A549 (cell line): Measurements from ENCODE around the gene EVX2. TPM values are rescaled to one million over a fixed set of nuclear protein-coding genes. Genes with fewer than 3 reads are reported as not detected.

Experiments used
- ATAC-seq, 2 experiments: fragments of 200-7000 bp in 1 of 2; fragments of >200 bp in 1 of 2; cut with Nextera tagmentation in 1 of 2; cut with Tn5 transposase in 1 of 2; 3 replicates each; pipeline versions ENCODE4 v1.8.0 to v1.9.1; 2018 to 2020; ENCODE audit warnings: mild to moderate bottlenecking in 1 of 2, moderate library complexity in 1 of 2
- CTCF ChIA-PET: fragments of 300-600 bp; sonication (Branson Sonifier 250); formaldehyde crosslinking; extraction: SDS; loops from one replicate; lab custom pipeline; 2021; ENCODE audit warnings: antibody characterized with exemption, inconsistent platforms; lab: Yijun Ruan, JAX
- POLR2A ChIA-PET: fragments of 350-600 bp; formaldehyde crosslinking; extraction: SDS; loops from one replicate; lab custom pipeline; 2021; ENCODE audit warnings: antibody characterized with exemption, inconsistent platforms; lab: Yijun Ruan, JAX
- DNase-seq, 2 experiments: peaks; one replicate each; pipeline versions ENCODE4 v3.0.0 to v3.0.0-alpha.2; 2011 to 2016; ENCODE audit warnings: low read depth in 1 of 2, low spot score in 1 of 2
- FAIRE-seq: peaks from 2 replicates; lab custom pipeline; 2011; peaks lifted over from hg19 to GRCh38; lab: Jason Lieb, UNC
- H3K27ac ChIP-seq, 2 experiments: fragments of >200 bp; sonication (Bioruptor Twin); formaldehyde crosslinking; 3 replicates each; pipeline ENCODE4 v1.5.1; 2016 to 2017
- H3K4me1 ChIP-seq: fragments of >200 bp; sonication (Bioruptor Twin); formaldehyde crosslinking; 3 replicates; pipeline ENCODE4 v1.6.1; 2016
- H3K4me2 ChIP-seq: fragments of >200 bp; sonication (Bioruptor Twin); formaldehyde crosslinking; 3 replicates; pipeline ENCODE4 v1.6.1; 2016
- H3K4me3 ChIP-seq: fragments of >200 bp; sonication (Bioruptor Twin); formaldehyde crosslinking; 3 replicates; pipeline ENCODE4 v1.5.1; 2016
- H3K9me3 ChIP-seq: fragments of >200 bp; sonication (Bioruptor Twin); formaldehyde crosslinking; 3 replicates; pipeline ENCODE4 v1.6.1; 2016
- BCL3 ChIP-seq: fragments of >200 bp; sonication (Bioruptor Twin); formaldehyde crosslinking; IDR thresholded peaks from 3 replicates; pipeline ENCODE4 v1.6.1; 2016
- CEBPB ChIP-seq, 2 experiments: fragments of >200 bp in 1 of 2; sonication (Bioruptor Twin) in 1 of 2; formaldehyde crosslinking in 1 of 2; IDR thresholded peaks; 2 replicates each; pipeline ENCODE4 v1.6.1; 2012 to 2016
- CHD2 ChIP-seq: fragments of 150-350 bp; IDR thresholded peaks from 2 replicates; pipeline ENCODE4 v1.6.1; 2014; ENCODE audit warnings: low read length; ENCODE audit not compliant: partially characterized antibody
- EHMT2 ChIP-seq: fragments of 200-600 bp; sonication (generic); IDR thresholded peaks from 2 replicates; pipeline ENCODE4 v1.6.1; 2016; ENCODE audit warnings: antibody characterized with exemption, low read depth, mild to moderate bottlenecking, moderate library complexity
- HEYL ChIP-seq: fragments of 250-450 bp; sonication (Bioruptor Pico); IDR thresholded peaks from 2 replicates; pipeline ENCODE4 v1.8.0; 2021; ENCODE audit warnings: mild to moderate bottlenecking, moderate library complexity
- HMGXB4 ChIP-seq: fragments of 250-450 bp; sonication (Bioruptor Pico); IDR thresholded peaks from 2 replicates; pipeline ENCODE4 v1.5.0; 2021; ENCODE audit warnings: mild to moderate bottlenecking, moderate library complexity, borderline replicate concordance
- MAFK ChIP-seq: fragments of 450-650 bp; IDR thresholded peaks from 2 replicates; pipeline ENCODE4 v1.6.1; 2014; ENCODE audit not compliant: partially characterized antibody
- MAX ChIP-seq: IDR thresholded peaks from 2 replicates; pipeline ENCODE4 v1.6.1; 2012
- MAZ ChIP-seq: fragments of 150-350 bp; IDR thresholded peaks from 2 replicates; pipeline ENCODE4 v1.6.1; 2014; ENCODE audit warnings: antibody characterized with exemption, low read depth, low read length, borderline replicate concordance
- MYC ChIP-seq: IDR thresholded peaks from 2 replicates; pipeline ENCODE4 v1.6.1; 2012; ENCODE audit warnings: mild to moderate bottlenecking, inconsistent platforms, low read length, improper control_type of control experiment, borderline replicate concordance
- NPAS2 ChIP-seq: fragments of 250-450 bp; sonication (Bioruptor Pico); IDR thresholded peaks from 2 replicates; pipeline ENCODE4 v1.8.0; 2022; ENCODE audit warnings: mild to moderate bottlenecking, moderate library complexity, borderline replicate concordance
- POLR2A ChIP-seq: IDR thresholded peaks from 2 replicates; pipeline ENCODE4 v1.6.1; 2012; ENCODE audit warnings: mild to moderate bottlenecking, low read length
- POLR2AphosphoS2 ChIP-seq: conservative IDR thresholded peaks from 2 replicates; pipeline ENCODE4 v1.6.1; 2012; ENCODE audit warnings: low read length, improper control_type of control experiment, inconsistent platforms
- REST ChIP-seq: fragments of 200-600 bp; sonication (generic); IDR thresholded peaks from 2 replicates; pipeline ENCODE4 v1.6.1; 2016; ENCODE audit warnings: antibody characterized with exemption, mild to moderate bottlenecking, moderate library complexity
- RFX5 ChIP-seq: fragments of 450-650 bp; IDR thresholded peaks from 2 replicates; pipeline ENCODE4 v1.7.1; 2014; ENCODE audit warnings: antibody characterized with exemption, mild to moderate bottlenecking, moderate library complexity
- TFCP2L1 ChIP-seq: fragments of 250-450 bp; sonication (Bioruptor Pico); IDR thresholded peaks from 2 replicates; pipeline ENCODE4 v1.5.0; 2021; ENCODE audit warnings: mild to moderate bottlenecking
- USF2 ChIP-seq: fragments of 450-650 bp; IDR thresholded peaks from 2 replicates; pipeline ENCODE4 v1.6.1; 2014; ENCODE audit warnings: antibody characterized with exemption
- WGBS: methylation state at CpG from one replicate; pipeline ENCODE4 v1.1.6; 2017; ENCODE audit errors: missing lambda C conversion rate; 5-methylcytosine and 5-hydroxymethylcytosine counted together
- polyA plus RNA-seq, 4 experiments: library from polyadenylated mRNA; depleted of rRNA in 3 of 4; stranded (reverse); fragments of >200 nt; fragmentation: RNase III in 1 of 4; extraction: RNeasy Plus Mini Kit Qiagen cat#74134 plus additional on column Dnase treatment in 1 of 4; gene quantifications; 2 replicates in 3 of 4; 3 replicates in 1 of 4; pipeline ENCODE4 v1.2.3, GENCODE V29; 2011 to 2017

EVX2 gene
- polyA plus RNA-seq, 2 of the 4 experiments (the other 2 are of a cell fraction) = 0.03 TPM; not detected in 1

- TF ChIP-seq RFX5 (no peak), POLR2A (no peak), USF2 (no peak), MAZ (no peak), BCL3 (no peak)
Observed at GRCh38 chr2:176094349-176094748, 10.6 kb upstream of the EVX2 start (continued).

- no peak overlapping the region for H3K4me3 ChIP-seq
- no peaks in the 10 kb centered on the region for H3K9me3 ChIP-seq
- WGBS = 58% methylated on average over 8 of the region's 8 CpGs
- peaks cover 7% of the 10 kb centered on the region; the same call in 2 of the 3 replicates for H3K4me1 ChIP-seq
- ChIA-PET CTCF (interaction anchor here (1.2 to 2.1 kb wide), 5 partner anchors 8 to 726 kb away, joined by 3 to 9 read pairs (median 3); no protein-coding TSS in a partner anchor), POLR2A (no interaction called here)
- ATAC-seq = no peak
- peak overlapping the region; percentile 67; the same call in 1 of the 3 replicates for H3K4me2 ChIP-seq
- no peak for DNase-seq
- H3K27ac ChIP-seq = no peak overlapping the region
- no peak for FAIRE-seq
- TF ChIP-seq MYC (no peak), TFCP2L1 (CRISPR knock-in tag) (no peak), REST (no peak), POLR2AphosphoS2 (no peak), MAX (no peak), MAFK (no peak), NPAS2 (CRISPR knock-in tag) (no peak), CEBPB (IDR thresholded peaks at IDR 0.05) (no peak), EHMT2 (no peak), HEYL (CRISPR knock-in tag) (no peak), HMGXB4 (no peak), USF2 (no peak), CHD2 (no peak)
Observed at GRCh38 chr2:176093898-176094249, 10.1 kb upstream of the EVX2 start.
